ENCODE measurements around the gene GID8.
"Not testable (repeated sequence)": the region's sequence is repeated elsewhere in the genome, so short reads cannot be mapped to it uniquely, and the experiment has no call there.

The GID8 gene

DNA sequence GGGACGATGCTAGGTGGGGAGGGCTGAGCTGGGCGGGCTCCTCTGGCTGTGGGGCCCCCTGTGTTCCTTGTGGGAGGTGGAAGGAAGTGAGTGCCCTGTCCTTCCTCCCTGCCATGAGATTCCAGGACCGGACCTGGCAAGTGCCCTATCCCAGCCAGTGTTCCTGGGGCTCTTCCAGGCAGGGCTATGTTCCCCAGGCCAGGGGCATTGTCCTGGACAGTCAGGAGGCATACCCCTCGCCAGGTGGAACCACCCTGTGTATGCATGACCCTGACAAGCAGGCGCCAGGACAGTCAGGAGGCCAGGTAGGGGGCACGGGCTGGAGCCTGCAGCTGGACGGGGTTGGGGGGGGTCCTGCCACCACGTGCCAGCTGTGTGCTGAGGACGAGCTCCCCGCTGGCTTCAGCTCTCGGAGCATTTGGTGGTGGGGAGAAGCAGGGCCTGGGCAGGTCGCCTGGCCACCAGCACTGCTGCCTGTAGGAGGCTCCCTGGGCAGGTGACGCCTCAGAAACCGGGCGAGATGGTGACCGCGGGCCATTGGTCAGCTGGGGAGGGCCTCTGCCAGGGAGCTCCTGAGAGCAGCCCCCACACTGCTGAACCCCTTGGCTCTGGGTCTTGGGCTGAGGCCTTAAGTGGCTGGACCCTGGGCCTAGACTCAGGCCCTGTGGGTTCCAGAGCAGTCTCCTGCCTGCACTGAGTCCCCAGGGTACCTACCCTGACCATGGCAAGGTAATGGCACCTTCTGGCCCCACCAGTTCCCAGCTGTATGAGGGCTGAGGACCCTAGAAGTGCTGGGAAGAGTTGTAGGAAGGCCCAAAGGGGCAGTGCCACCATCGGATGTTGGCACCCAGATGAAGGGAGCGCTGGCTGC is 15.3 kb downstream of the GID8 start:
- in situ Hi-C loops (cut with MboI; ENCODE audit: low pct_unique_long_range_greater_than_20kb, low sequenced_read_pairs): no loop called here
- DNase-seq: no peak

DNA sequence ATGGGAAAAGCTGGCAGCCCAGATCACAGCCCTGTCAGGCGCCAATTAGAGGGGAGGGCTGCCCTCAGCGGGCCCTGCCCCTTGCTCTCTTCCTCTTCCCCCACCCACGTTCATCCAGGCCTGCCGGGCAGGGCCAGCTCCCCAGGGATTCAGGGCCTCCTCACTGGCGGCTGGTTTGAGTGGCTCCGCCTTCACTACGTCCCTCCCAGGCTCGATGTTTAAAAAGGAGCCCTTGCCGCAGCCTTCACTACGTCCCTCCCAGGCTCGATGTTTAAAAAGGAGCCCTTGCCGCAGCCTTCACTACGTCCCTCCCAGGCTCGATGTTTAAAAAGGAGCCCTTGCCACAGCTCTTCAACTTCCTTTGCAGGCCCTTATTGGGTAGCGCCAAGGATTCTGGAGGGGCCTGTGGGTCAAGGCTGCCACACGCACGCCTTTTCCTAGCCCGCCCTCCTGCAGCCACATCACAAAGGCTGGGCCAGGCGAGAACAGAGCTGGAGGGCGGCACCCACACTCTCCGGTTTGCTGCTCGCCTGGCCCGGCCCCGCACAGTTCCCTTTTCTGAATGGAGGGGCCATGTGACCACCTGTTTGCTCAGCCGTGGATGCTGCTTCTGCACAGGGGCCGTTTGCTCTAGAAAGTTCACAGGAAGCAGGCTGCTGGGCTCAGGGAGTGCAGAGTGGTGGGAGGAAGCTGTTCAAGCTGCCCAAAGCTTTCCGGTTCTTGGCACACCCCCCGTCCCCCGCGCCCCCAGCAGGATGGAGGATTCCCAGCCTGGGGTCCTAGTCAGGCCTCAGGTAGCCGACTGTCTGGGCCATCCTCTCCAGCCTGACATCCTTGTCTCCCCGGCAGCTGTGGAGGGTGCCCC is 16.1 kb downstream of the GID8 start:
- DNase-seq: peak; percentile 99
- in situ Hi-C loops (cut with MboI; ENCODE audit: low pct_unique_long_range_greater_than_20kb, low sequenced_read_pairs): no loop called here

DNA sequence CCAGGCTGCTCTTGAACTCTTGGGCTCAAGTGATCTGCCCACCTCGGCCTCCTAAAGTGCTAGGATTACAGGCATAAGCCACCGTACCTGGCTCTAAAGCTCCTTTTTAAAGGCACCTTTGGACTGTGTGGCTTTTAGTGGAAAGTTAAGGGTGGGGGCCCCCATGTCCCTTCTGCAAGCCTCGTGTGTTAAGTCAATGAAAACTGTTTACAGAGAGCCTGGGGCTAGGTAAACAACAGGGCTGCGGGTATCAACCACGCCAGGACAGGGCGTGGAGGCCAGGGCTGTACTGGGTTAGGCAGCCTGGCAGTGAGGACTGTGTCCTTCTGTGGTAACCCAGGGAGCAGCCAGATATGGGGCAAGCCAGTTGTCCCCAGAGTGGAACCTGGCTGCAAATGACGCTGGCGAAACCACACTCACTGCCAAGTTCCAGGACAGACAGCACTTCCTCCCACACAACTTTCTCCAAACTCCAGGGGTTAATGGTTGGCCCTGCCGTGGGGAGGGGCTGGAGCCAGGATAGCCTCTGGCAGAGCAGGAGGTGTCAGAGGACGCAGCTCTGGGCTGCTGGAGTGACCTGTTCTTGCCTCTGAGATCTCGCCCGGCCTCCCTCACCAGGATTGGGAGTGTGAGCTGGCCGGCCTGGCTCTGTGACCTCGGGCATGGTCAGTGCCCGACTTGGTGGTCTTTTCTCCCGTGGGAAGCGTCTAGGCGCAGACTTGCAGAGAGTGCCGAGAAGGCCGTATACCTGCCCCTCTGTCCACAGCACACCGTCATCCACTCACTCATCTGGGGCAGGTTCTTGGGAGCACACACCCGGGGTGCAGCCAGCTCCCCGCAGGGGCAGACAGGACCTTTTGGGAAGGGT is 17.8 kb downstream of the GID8 start:
- in situ Hi-C loops (cut with MboI; ENCODE audit: low pct_unique_long_range_greater_than_20kb, low sequenced_read_pairs): no loop called here
- no peak for DNase-seq

DNA sequence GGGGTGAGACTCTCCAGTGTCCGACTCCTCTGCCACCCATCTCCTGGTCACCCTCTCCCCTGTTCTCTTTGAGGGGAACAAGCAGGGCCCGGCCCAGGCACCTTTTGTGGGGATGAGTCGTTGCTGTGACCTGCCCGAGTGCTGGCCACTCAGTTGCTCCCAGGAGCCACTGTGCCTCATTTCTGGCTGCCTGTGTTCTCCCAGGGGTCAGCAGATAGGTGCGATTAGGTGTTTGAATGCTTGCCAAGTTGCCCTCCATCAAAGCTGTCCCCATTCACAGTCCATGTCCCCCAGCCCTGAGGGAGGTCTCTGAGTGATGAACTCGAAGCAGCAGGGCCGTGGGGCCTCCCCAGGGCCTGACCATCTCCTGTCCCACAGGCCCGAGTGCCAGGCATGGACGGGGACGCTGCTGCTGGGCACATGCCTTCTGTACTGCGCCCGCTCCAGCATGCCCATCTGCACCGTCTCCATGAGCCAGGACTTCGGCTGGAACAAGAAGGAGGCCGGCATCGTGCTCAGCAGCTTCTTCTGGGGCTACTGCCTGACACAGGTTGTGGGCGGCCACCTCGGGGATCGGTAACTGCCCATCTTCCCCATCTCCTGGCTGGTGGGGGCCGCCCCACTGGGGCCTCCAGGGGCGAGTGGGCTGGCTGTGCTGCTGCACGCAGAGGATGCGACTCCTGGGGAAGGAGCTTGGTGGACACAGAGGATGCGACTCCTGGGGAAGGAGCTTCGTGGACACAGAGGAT is 18.6 kb downstream of the GID8 start:
- no peak for DNase-seq

DNA sequence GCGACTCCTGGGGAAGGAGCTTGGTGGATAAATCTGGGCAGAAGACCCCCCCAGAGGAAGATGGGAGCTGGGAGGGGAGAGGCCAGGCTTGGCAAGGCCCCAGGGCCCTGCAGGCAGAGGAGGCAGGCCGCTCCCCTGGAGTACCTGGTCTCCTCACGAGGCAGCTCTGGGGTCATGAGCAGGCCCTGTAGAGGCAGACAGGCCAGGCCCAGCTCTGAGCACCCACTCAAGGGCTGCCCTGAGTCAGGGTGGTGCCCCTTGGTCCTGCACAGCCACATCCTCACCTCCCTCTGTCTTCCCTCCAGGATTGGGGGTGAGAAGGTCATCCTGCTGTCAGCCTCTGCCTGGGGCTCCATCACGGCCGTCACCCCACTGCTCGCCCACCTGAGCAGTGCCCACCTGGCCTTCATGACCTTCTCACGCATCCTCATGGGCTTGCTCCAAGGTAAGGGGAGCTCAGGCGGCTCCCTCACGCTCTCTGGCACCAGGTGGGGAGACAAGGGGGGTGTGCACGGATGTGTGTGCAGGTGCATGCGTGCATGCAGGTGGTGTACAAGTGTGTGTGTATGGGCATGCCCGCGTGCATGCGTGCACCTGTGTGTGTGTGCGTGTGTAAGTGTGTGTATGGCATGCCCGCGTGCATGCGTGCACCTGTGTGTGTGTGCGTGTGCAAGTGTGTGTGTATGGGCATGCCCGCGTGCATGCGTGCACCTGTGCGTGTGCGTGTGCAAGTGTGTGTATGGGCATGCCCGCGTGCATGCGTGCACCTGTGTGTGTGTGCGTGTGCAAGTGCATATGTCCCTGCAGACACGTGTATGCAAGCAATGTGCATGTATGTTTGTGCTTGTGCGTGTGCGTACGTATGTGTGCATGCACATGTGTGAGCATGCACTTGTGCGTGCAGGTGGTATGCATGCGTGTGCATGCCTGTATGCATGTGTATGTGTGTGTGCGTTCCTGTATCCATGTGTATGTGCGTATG is 19.5 kb downstream of the GID8 start:
- DNase-seq: no peak
- in situ Hi-C loops (cut with MboI; ENCODE audit: low pct_unique_long_range_greater_than_20kb, low sequenced_read_pairs): no loop called here

More for the DNA sequence above, 18.6 kb downstream of the GID8 start:
- in situ Hi-C loops (cut with MboI; ENCODE audit: low pct_unique_long_range_greater_than_20kb, low sequenced_read_pairs): no loop called here

DNA sequence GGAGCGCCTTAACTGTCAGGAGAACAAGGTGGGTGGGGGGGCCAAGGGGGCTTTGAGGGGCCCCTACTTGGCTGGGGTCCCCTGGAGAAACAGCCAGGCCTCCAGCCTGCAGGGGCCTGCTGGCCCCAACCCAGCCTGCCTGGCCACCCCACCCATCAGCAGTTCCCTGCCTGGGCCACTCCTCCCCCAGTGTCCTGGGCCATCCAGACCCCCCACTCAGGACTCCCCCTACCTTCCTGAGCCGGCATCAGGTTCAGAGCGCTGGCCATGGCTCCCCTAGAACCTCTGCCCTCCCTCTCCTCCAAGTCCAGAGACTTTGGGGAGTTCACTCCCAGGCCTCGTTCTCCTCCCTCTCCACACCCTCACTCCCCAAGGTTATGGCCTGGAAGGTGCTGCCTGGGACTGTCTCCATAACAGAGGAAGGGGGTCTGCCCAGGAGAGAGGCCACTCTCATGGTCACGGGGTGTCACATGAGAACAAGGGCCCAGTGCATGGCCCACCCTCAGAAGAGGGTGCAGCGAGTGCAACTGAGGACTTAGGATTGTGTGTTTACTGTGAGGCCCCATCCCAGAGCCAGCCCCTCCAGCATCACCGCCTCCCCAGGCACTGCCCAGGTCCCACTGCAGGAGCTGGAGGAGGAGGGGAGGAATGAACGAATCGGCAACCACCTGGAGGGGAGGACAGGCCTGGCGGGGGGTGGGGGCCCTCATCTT is 20.6 kb downstream of the GID8 start:
- DNase-seq: no peak
- in situ Hi-C loops (cut with MboI; ENCODE audit: low pct_unique_long_range_greater_than_20kb, low sequenced_read_pairs): no loop called here

DNA sequence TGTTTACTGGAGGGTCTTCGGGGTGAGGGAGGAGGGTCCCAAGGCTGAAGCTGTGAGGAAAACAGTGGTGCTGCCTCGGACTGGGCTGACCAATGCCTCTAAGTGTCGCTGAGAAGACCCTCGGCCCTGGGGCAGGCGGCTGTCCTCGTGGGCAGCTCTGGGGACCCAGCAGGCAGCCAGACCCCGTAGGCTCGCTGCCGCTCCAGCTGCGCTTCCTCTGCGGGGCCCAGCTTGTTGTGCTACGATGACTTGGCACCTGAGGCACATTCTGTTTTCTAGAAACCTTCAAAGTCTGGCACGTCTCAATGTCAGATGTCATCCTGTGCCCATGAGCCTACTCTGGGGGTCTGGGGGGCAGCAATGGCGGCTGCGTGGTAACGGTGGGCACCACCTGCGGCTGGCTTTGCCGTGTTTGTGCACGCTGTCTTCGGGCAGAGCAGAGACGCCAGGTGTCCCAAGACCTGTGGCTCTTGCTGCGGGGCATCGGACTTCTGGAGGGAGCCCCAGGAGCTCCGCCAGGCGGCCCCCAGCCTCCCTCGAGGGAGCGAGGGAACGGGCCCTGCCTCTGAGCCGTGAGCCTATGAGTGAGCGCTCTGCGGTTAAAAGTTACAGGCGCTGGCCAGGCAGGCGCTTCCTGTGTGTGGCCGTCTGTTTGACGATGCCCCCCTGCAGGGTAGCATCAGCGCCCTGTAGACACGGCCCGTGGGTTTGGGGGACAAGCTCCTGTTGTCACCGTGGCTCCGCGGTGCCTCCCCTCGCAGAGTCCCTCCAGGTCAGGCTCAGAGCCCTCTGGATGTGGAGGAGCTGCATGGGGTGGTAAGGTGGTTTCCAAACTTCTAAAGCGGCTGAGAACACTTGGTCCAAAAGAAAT is 21.4 kb downstream of the GID8 start:
- DNase-seq: no peak

DNA sequence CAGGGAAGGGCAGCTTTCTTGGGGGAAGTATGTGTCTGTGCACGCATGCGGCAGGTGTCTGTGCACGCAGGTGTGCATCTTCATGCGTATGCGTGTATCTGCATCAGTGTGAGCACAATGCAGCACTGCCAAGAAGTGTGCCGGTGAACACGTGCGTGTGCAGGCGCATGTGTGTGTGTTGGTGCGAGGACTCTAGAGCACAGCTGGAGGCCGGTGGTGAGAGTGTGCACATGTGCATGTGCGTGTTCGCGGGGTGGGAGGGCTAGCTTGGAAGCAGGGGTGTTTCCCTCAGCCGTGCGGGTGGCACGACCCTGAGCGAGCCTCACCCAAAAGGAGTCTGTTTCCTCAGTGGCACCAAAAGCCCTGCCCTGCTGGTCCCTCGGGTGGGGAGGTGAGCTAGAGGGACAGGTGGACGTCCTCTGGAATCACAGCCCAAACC is 22.1 kb downstream of the GID8 start:
- DNase-seq: no peak
- in situ Hi-C loops (cut with MboI; ENCODE audit: low pct_unique_long_range_greater_than_20kb, low sequenced_read_pairs): no loop called here

More for the DNA sequence above, 21.4 kb downstream of the GID8 start:
- in situ Hi-C loops (cut with MboI; ENCODE audit: low pct_unique_long_range_greater_than_20kb, low sequenced_read_pairs): no loop called here

DNA sequence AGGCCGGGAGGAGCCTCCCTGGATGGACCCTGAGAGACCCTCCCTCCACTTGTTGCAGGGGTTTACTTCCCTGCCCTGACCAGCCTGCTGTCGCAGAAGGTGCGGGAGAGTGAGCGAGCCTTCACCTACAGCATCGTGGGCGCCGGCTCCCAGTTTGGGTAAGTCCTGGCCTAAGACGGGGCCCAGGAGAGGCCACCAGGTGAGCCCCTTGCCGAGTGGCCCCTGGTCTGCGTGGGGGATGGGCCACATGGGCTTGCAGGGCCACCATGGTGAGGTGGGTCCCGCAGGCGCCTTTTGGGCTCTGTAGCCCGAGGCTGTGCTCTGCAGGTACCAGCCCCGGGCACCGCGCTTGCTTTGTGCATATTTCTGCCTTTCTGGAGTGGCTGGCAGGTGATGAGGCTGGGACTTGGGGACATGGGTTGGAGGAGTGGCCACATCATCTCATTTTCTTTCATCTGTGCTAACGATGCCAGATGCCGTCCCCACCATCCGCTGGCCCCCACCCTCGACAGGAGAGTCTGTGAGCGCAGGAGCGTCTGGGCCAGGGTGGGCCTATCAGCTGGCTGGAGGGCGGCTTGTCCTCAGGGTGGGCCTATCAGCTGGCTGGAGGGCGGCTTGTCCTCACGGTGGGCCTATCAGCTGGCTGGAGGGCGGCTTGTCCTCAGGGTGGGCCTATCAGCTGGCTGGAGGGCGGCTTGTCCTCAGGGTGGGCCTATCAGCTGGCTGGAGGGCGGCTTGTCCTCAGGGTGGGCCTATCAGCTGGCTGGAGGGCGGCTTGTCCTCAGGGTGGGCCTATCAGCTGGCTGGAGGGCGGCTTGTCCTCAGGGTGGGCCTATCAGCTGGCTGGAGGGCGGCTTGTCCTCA is 22.7 kb downstream of the GID8 start:
- DNase-seq; in situ Hi-C loops (cut with MboI; ENCODE audit: low pct_unique_long_range_greater_than_20kb, low sequenced_read_pairs): not testable (repeated sequence)

DNA sequence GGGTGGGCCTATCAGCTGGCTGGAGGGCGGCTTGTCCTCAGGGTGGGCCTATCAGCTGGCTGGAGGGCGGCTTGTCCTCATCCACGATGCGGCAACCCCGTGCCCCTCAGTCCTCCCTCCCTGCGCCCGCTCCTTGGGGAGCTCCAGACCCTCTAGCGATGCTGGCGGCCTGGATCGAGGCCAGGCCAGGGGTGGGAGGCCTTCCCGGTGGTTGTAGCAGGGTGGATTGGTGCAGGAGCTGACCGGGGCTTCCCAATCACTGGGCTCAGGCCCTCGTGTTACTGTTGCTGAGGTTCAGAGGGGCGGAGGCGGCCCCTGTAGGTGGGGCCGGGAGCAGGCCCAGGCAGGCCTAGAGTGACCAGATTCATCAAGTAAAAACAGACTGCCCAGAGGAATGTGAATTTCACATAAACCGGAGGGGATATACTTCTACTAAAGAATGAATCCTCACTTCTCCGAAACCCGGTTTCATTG is 23.4 kb downstream of the GID8 start:
- in situ Hi-C loops (cut with MboI; ENCODE audit: low pct_unique_long_range_greater_than_20kb, low sequenced_read_pairs): no loop called here
- no peak for DNase-seq

DNA sequence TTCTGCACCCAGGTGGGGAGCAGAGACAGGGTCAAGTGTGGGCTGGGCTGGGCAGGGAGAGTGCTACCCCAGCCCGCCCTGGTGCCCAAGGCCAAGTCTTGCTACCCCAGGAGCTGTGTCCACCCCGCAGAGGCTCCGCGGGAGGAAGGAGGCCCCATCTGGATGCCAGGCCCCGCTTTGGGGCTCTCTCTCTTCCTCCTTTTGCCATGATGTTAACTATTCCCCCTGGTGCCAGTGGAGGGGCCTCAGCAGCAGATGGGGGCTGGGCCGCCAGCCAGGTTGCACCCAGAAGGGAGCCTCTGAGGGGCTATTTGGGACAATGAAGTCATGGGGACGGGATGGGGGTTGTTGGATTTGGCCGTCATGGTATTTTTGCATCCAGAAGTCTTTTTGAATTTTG is 23.9 kb downstream of the GID8 start:
- DNase-seq: no peak
- in situ Hi-C loops (cut with MboI; ENCODE audit: low pct_unique_long_range_greater_than_20kb, low sequenced_read_pairs): no loop called here

DNA sequence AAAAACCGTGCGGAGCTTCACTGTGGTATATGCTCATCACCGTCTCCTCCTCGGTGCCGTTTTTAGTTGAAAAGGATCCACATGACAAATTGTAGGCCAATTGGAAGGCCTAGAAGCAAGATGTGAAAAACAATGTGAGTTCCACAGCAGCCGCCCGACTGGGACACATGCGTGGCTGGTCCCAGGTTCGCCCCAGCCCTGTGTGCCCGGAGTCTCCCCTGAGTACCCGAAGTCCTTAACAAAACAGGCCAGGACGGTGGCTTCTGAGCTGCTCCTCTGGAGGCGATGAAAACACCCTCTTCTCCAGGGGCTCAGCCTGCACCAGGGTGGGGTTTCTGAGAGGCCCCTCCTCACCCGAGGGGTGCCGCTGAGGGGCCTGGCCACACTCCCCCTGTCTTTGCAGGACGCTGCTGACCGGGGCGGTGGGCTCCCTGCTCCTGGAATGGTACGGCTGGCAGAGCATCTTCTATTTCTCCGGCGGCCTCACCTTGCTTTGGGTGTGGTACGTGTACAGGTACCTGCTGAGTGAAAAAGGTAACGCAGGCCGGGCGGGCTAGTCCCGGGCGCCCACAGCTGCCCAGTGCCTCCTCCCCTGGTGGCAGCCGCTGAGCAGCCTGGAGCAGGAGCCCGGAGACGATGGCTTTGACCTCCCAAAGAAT is 24.4 kb downstream of the GID8 start:
- DNase-seq: no peak
- in situ Hi-C loops (cut with MboI; ENCODE audit: low pct_unique_long_range_greater_than_20kb, low sequenced_read_pairs): no loop called here

DNA sequence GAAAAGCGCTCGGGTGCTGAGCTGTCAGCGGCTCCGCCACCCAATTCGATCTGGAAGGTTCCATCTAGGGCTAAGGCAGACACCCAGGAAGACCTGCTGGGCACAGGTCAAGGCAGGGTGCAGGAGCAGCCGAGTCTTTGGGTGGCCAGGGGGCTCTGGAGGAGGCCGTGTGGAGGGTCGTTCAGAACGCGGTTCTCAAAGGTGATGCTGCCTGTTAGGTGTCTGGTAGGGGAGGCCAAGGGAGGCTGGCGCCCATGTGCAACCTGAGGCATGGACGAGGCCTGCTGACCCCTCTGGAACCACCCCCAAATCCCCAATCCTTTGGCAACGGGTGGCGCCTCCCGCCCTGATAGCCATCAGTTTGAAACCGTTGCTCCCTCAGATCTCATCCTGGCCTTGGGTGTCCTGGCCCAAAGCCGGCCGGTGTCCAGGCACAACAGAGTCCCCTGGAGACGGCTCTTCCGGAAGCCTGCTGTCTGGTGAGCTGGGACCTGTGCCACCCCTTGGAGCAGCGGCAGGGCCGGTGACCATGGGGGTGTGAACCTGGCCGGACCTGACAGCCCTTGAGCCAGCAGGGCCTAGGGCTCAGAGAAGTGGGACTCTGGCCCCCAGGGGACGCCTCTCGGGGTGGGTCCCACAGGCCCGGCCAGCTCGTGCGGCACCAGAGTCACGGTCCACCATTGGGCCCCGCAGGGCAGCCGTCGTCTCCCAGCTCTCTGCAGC is 25.1 kb downstream of the GID8 start:
- no peak for DNase-seq
- in situ Hi-C loops (cut with MboI; ENCODE audit: low pct_unique_long_range_greater_than_20kb, low sequenced_read_pairs): no loop called here
